Cortex of kidney (tissue), 1 donor: ENCODE data around the gene RBMS2.
"Not testable (repeated sequence)": the region's sequence is repeated elsewhere in the genome, so short reads cannot be mapped to it uniquely, and the experiment has no call there.

Experiments
- DNase-seq: peaks from one replicate; lab custom pipeline; 2025; lab: John Stamatoyannopoulos, UW

Gene RBMS2

GRCh38 chr12:56517854-56518253 is 3.8 kb upstream of the RBMS2 start:
- DNase-seq, result no peak

- DNase-seq, result no peak
Observed at GRCh38 chr12:56518570-56518969, 3.0 kb upstream of the RBMS2 start.

- DNase-seq, result no peak
Observed at GRCh38 chr12:56520048-56520447, 1.6 kb upstream of the RBMS2 start.

- DNase-seq, result no peak
Observed at GRCh38 chr12:56520506-56520905, 1.1 kb upstream of the RBMS2 start.

- no peak for DNase-seq
Observed at GRCh38 chr12:56521209-56521589, 421 bp upstream of the RBMS2 start.

- DNase-seq, result no peak
Observed at GRCh38 chr12:56522411-56523193, 982 bp downstream of the RBMS2 start.

GRCh38 chr12:56528846-56529245 is 7.2 kb downstream of the RBMS2 start:
- no peak for DNase-seq

GRCh38 chr12:56529656-56530055 is 8.0 kb downstream of the RBMS2 start:
- DNase-seq, result no peak

GRCh38 chr12:56530390-56531055 is 8.9 kb downstream of the RBMS2 start:
- DNase-seq, result no peak

GRCh38 chr12:56537546-56537945 is 15.9 kb downstream of the RBMS2 start:
- no peak for DNase-seq

- DNase-seq, result no peak
Observed at GRCh38 chr12:56541631-56542030, 20.0 kb downstream of the RBMS2 start.

- no peak for DNase-seq
Observed at GRCh38 chr12:56542164-56542563, 20.5 kb downstream of the RBMS2 start.

- no peak for DNase-seq
Observed at GRCh38 chr12:56545023-56545604, 23.5 kb downstream of the RBMS2 start.

GRCh38 chr12:56546680-56547079 is 25.1 kb downstream of the RBMS2 start:
- no peak for DNase-seq

- no peak for DNase-seq
Observed at GRCh38 chr12:56551070-56551469, 29.4 kb downstream of the RBMS2 start.

- DNase-seq, result no peak
Observed at GRCh38 chr12:56565510-56566101, 44.0 kb downstream of the RBMS2 start.

GRCh38 chr12:56568146-56568545 is 46.5 kb downstream of the RBMS2 start:
- DNase-seq, result no peak

GRCh38 chr12:56571121-56571520 is 49.5 kb downstream of the RBMS2 start:
- DNase-seq, result no peak

- DNase-seq, result no peak
Observed at GRCh38 chr12:56572288-56572687, 50.7 kb downstream of the RBMS2 start.

GRCh38 chr12:56574210-56574609 is 52.6 kb downstream of the RBMS2 start:
- DNase-seq, result no peak

GRCh38 chr12:56577248-56577647 is 55.6 kb downstream of the RBMS2 start:
- not testable (repeated sequence) for DNase-seq

GRCh38 chr12:56578983-56579546 is 57.4 kb downstream of the RBMS2 start:
- DNase-seq, result no peak
